Measurements from ENCODE around the gene PAXX. TPM values are rescaled to one million over a fixed set of nuclear protein-coding genes. Genes with fewer than 3 reads are reported as not detected.

PAXX gene, protein sequence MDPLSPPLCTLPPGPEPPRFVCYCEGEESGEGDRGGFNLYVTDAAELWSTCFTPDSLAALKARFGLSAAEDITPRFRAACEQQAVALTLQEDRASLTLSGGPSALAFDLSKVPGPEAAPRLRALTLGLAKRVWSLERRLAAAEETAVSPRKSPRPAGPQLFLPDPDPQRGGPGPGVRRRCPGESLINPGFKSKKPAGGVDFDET
- 10 to 100 TPM; 12.7 to 29.5 (median 16.1) TPM for total RNA-seq
- 100 to 1,000 TPM in 1 of 2 donors, 10 to 100 TPM in 1; 51.7 to 131 TPM for polyA plus RNA-seq
- long read RNA-seq, donor 1, transcript PAXX-201 (7 exons, 812 nt) = major isoform, 9 of 36 reads
- long read RNA-seq, donor 1, transcript PAXX-208 (5 exons, 1,077 nt) = minor isoform, 6 of 36 reads
- long read RNA-seq, donor 1, partial matches to known transcripts = 12 of 36 reads
- long read RNA-seq, donor 1, other reads (novel, unspliced or antisense) = 9 of 36 reads
- long read RNA-seq, donor 2, transcript PAXX-201 (7 exons, 812 nt) = major isoform, 9 of 32 reads
- long read RNA-seq, donor 2, partial matches to known transcripts = 4 of 32 reads
- long read RNA-seq, donor 2, other reads (novel, unspliced or antisense) = 13 of 32 reads
- long read RNA-seq, donor 3, transcript PAXX-208 (5 exons, 1,077 nt) = major isoform, 5 of 21 reads
- long read RNA-seq, donor 3, partial matches to known transcripts = 5 of 21 reads
- long read RNA-seq, donor 3, other reads (novel, unspliced or antisense) = 9 of 21 reads

DNA sequence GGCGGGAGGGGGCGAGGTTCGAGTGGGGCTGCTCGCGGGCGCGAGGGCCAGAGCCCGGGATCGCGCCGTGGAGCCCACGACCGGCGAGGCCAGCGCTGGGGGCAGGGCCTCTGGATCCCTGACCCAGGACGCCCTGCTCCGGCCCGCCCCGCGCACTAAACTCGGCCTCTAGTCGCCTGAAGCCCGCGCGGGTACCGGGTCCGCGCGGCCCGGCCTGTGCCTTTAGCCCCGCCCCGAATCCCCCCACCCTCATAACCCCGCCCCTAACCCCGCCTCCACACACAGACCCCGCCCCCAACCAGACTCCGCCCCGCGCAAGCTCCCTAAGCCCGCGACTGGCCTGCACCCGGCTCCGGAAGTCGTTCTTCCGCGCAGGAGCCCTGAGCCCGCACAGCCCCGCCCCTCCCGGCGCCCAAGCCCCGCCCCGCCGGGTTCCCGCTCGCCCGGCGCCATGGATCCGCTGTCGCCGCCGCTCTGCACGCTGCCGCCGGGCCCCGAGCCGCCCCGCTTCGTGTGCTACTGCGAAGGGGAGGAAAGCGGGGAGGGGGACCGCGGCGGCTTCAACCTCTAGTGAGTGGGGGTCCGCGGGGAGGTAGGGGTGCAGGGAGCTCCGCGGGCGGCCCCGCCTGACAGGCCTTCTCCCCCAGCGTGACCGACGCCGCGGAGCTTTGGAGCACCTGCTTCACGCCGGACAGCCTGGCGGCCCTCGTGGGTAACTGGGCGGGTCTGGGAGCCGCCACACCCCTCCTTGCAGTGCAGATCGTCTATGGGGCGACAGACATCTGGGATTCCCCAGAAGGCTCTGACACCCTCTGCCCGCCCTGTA, at the start of gene PAXX:
Gene PAXX (plus strand): TSS at position 430 of the 826 bp plus-strand sequence. CDS start 22 bp downstream, at position 452.
- 1 to 2% methylated on average over 84 to 92 of the region's 92 CpGs for WGBS, 2 donors
- ATAC-seq (peak; percentile 92 to 96 (median 94)), DNase-seq (peak; percentile 92 to 95)
- Histone ChIP-seq H3K27me3 (peaks cover 0 to 36% (median 17%) of the 10 kb centered on the region in 7 donors), H3K36me3 (peaks cover 0 to 13% (median 0%) of the 10 kb centered on the region in 9 donors), H3K27ac (peak within 1 kb of the TSS in 9 of 10 donors; percentile 80 to 94 (median 90)), H3K4me3 (peak within 1 kb of the TSS; percentile 67 to 98 (median 90)), H3K4me1 (peaks cover 8 to 55% (median 42%) of the 10 kb centered on the region in 9 donors), H3K9me3 (peaks cover 0 to 8% (median 0%) of the 10 kb centered on the region in 11 donors)
- intact Hi-C loops (cut with DNase I) = loop anchor here in 4 of 10 donors (5.0 kb wide), 1 partner anchor 45 kb away; the partner anchor contains the start of gene C8G (in 4 of the 4)
- TF ChIP-seq, protein P1, sequence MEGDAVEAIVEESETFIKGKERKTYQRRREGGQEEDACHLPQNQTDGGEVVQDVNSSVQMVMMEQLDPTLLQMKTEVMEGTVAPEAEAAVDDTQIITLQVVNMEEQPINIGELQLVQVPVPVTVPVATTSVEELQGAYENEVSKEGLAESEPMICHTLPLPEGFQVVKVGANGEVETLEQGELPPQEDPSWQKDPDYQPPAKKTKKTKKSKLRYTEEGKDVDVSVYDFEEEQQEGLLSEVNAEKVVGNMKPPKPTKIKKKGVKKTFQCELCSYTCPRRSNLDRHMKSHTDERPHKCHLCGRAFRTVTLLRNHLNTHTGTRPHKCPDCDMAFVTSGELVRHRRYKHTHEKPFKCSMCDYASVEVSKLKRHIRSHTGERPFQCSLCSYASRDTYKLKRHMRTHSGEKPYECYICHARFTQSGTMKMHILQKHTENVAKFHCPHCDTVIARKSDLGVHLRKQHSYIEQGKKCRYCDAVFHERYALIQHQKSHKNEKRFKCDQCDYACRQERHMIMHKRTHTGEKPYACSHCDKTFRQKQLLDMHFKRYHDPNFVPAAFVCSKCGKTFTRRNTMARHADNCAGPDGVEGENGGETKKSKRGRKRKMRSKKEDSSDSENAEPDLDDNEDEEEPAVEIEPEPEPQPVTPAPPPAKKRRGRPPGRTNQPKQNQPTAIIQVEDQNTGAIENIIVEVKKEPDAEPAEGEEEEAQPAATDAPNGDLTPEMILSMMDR (IDR thresholded peaks at IDR 0.05) = no peak

DNA sequence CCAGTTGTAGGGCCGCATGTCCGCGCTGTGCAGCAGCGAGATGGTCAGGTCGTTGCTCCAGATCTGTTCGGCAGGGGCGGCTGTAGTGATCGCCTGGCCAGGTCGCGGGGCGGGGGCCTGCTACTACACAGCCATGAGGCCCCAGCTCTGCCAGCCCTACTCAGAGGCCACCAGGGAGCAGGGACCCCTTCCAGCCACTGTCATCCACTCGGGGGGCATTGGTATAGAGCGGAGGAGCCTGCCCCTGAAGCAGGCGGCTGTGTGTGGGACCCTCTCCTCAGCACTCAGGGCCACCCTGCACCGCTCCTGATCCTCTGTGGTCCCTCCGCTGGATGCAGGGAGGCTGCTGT, 49.4 kb upstream of the PAXX start:
- peaks cover 13 to 63% (median 31%) of the 10 kb centered on the region in 9 donors for H3K4me1 ChIP-seq
- H3K4me3 ChIP-seq = peak overlapping the region in 9 of 10 donors; percentile 66 to 99 (median 95)
- no peak for ATAC-seq
- intact Hi-C loops (cut with DNase I) = loop anchor here in 7 of 10 donors (5.0 kb wide), 6 partner anchors 41 to 151 kb away; partner anchors contain the start of genes PHPT1 (in 3 of the 7), TMEM141 (in 2 of the 7), AJM1 (in 1 of the 7) and MAMDC4 (in 1 of the 7)
- no peaks in the 10 kb centered on the region for H3K9me3 ChIP-seq
- no peaks in the 10 kb centered on the region for H3K27me3 ChIP-seq
- DNase-seq = no peak
- TF ChIP-seq, protein P1 (IDR thresholded peaks at IDR 0.05) = no peak
- peaks cover 10 to 48% (median 28%) of the 10 kb centered on the region in 9 donors for H3K36me3 ChIP-seq
- peak overlapping the region in 6 of 10 donors; percentile 94 to 99 (median 98) for H3K27ac ChIP-seq
- 92% methylated on average over 16 of the region's 16 CpGs for WGBS, 2 donors

DNA sequence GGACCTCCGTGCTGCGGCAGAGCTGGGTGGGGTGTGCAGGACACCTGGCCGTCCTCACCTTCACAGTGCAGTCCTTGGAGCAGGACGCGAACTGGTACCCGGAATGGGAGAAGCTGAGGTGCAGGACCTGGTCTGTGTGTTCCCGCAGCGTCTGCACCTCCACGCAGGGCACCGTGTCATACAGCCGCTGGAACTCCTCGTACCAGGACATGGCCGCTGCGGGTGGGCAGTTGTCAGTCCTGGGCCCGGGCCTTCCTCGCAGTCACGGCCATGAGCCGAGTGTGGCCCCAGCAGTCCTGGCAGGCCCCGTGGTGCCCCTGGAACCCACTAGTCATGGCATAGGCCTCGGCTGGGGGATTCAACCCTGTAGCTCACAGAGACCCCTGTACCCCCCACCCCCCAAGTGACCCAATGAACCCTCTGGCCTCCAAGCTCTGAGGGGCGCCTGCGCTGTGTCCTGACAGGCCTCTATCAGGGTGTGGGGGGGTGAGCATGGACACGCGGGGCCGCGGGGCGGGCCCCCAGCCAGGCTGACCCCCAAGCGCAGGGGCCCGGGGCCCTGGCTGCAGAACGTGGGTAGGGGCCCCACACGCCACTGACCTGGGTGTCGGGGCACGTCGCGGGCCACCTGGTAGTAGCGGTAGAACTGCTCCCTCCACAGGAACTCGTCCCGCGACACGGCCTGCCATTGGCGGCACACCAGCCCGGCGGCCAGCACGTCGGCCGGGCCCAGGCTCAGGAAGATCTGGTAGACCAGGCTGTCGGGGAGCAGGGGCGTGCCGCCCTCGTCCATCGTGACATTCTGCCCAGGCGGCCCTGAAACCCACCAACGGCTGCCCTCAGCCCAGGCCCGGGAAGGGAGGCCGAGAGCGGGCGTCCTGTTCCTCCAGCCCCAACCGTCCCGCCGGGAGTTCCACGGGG, 48.7 kb upstream of the PAXX start:
- Histone ChIP-seq H3K4me3 (peak overlapping the region; percentile 66 to 99 (median 92)), H3K4me1 (peaks cover 18 to 70% (median 36%) of the 10 kb centered on the region in 9 donors)
- 18 to 20% methylated on average over 56 to 61 of the region's 61 CpGs for WGBS, 2 donors

More for the DNA sequence above, 48.7 kb upstream of the PAXX start:
- Histone ChIP-seq H3K9me3 (no peaks in the 10 kb centered on the region), H3K27ac (peak overlapping the region; percentile 94 to 99 (median 98)), H3K27me3 (no peaks in the 10 kb centered on the region), H3K36me3 (peaks cover 10 to 45% (median 28%) of the 10 kb centered on the region in 9 donors)
- TF ChIP-seq, protein P1 (IDR thresholded peaks at IDR 0.05) = peak in 3 of 9 donors; percentile 12 to 43 (median 43)
- intact Hi-C loops (cut with DNase I) = loop anchor here in 8 of 10 donors (1.0 to 5.0 kb wide), 12 partner anchors 41 to 153 kb away; partner anchors contain the start of genes PHPT1 (in 5 of the 8), TMEM141 (in 4 of the 8), AJM1 (in 2 of the 8) and TRAF2 (in 2 of the 8)
- DNase-seq = no peak
- peak in 2 of 8 donors; percentile 0 for ATAC-seq

Data from heart right ventricle (tissue), 16 donors.